Right atrium auricular region (tissue), 2 donors: ENCODE measurements around the gene RCAN1. TPM values are rescaled to one million over a fixed set of nuclear protein-coding genes. Genes with fewer than 3 reads are reported as not detected.

ENCODE experiments used
- DNase-seq: peaks from one replicate; pipeline ENCODE4 v3.0.0-alpha.2; 2019; ENCODE audit warnings: low spot score
- H3K27ac ChIP-seq, 2 donors: fragments of 200-600 bp; sonication (generic); 1 replicate in 1 of 2; 2 replicates in 1 of 2; pipeline ENCODE4 v1.5.1; 2016 to 2019
- H3K27me3 ChIP-seq, 2 donors: fragments of 200-600 bp; sonication (generic); one replicate each; pipeline versions ENCODE4 v1.5.1 to v1.6.0; 2017 to 2019
- H3K36me3 ChIP-seq: fragments of 200-600 bp; sonication (generic); one replicate; pipeline ENCODE4 v1.5.1; 2016
- H3K4me1 ChIP-seq, 2 donors: fragments of 200-600 bp; sonication (generic); one replicate each; pipeline versions ENCODE4 v1.5.1 to v1.6.0; 2017 to 2019
- H3K4me3 ChIP-seq, 2 donors: fragments of 200-600 bp; sonication (generic); 1 replicate in 1 of 2; 2 replicates in 1 of 2; pipeline ENCODE4 v1.5.1; 2017 to 2019; ENCODE audit warnings: mild to moderate bottlenecking in 1 of 2, moderate library complexity in 1 of 2
- H3K9me3 ChIP-seq, 2 donors: fragments of 200-600 bp; sonication (generic); one replicate each; pipeline ENCODE4 v1.5.1; 2019
- CTCF ChIP-seq, 2 donors: fragments of 200-600 bp; sonication (generic); IDR thresholded peaks; one replicate each; pipeline ENCODE4 v1.5.1; 2019; ENCODE audit warnings: antibody characterized with exemption in 2 of 2
- total RNA-seq, 2 donors: library from RNA; depleted of rRNA; stranded (reverse); fragments of >200 nt; gene quantifications; one replicate each; pipeline ENCODE4 v1.1.0, GENCODE V29; 2016

Gene RCAN1
- total RNA-seq, 2 donors from 2014 or later = 26.1 to 38.0 TPM

GRCh38 chr21:34613679-34614627, 960 bp downstream of the RCAN1 start:
- peak overlapping the region; percentile 64 to 95 for H3K27ac ChIP-seq
- DNase-seq = no peak

GRCh38 chr21:34612557-34612956, 2.4 kb downstream of the RCAN1 start:
- Histone ChIP-seq H3K27me3 (no peaks in the 10 kb centered on the region), H3K9me3 (no peaks in the 10 kb centered on the region), H3K4me1 (peaks cover 0 to 32% of the 10 kb centered on the region in 2 donors), H3K36me3 (no peaks in the 10 kb centered on the region), H3K4me3 (no peak overlapping the region), H3K27ac (no peak overlapping the region)
- DNase-seq = no peak
- TF ChIP-seq CTCF (IDR thresholded peaks at IDR 0.05) = no peak

More at GRCh38 chr21:34613679-34614627, 960 bp downstream of the RCAN1 start:
- H3K9me3 ChIP-seq = no peaks in the 10 kb centered on the region
- H3K4me3 ChIP-seq = peak overlapping the region; percentile 74 to 79
- H3K36me3 ChIP-seq = no peaks in the 10 kb centered on the region
- peaks cover 0 to 32% of the 10 kb centered on the region in 2 donors for H3K4me1 ChIP-seq
- no peak for TF ChIP-seq CTCF (IDR thresholded peaks at IDR 0.05)
- H3K27me3 ChIP-seq = no peaks in the 10 kb centered on the region

GRCh38 chr21:34612056-34612455, 2.9 kb downstream of the RCAN1 start:
- Histone ChIP-seq H3K9me3 (no peaks in the 10 kb centered on the region), H3K4me1 (peaks cover 0 to 32% of the 10 kb centered on the region in 2 donors), H3K27me3 (no peaks in the 10 kb centered on the region), H3K27ac (no peak overlapping the region), H3K36me3 (no peaks in the 10 kb centered on the region), H3K4me3 (no peak overlapping the region)
- DNase-seq = no peak
- no peak for TF ChIP-seq CTCF (IDR thresholded peaks at IDR 0.05)

GRCh38 chr21:34611528-34611927, 3.4 kb downstream of the RCAN1 start:
- Histone ChIP-seq H3K27me3 (no peaks in the 10 kb centered on the region), H3K9me3 (no peaks in the 10 kb centered on the region), H3K4me1 (peaks cover 0 to 32% of the 10 kb centered on the region in 2 donors), H3K36me3 (no peaks in the 10 kb centered on the region), H3K4me3 (no peak overlapping the region), H3K27ac (no peak overlapping the region)
- no peak for TF ChIP-seq CTCF (IDR thresholded peaks at IDR 0.05)
- no peak for DNase-seq

- H3K36me3 ChIP-seq = no peaks in the 10 kb centered on the region
- H3K4me3 ChIP-seq = no peak overlapping the region
- H3K27ac ChIP-seq = no peak overlapping the region
- peak; percentile 46 for DNase-seq
- no peaks in the 10 kb centered on the region for H3K9me3 ChIP-seq
- TF ChIP-seq CTCF (IDR thresholded peaks at IDR 0.05) = no peak
- peaks cover 0 to 28% of the 10 kb centered on the region in 2 donors for H3K4me1 ChIP-seq
- H3K27me3 ChIP-seq = no peaks in the 10 kb centered on the region
Observed at GRCh38 chr21:34609933-34610549, 4.9 kb downstream of the RCAN1 start.
